HG02642 (cell line): ENCODE measurements around the gene CCDC120.
A peak's percentile ranks its signal among the peaks of the same experiment; 100 is the strongest.

Experiments used
- ATAC-seq: cut with Tn5 transposase; IDR thresholded peaks from one replicate; pipeline ENCODE4 v1.9.1; 2021; ENCODE audit warnings: mild to moderate bottlenecking; ENCODE audit not compliant: unreplicated experiment, poor library complexity

The CCDC120 gene

GRCh38 chrX:49058794-49059193, at the start of gene CCDC120:
Gene CCDC120, plus strand, starts transcription at chrX:49058999. Its CDS starts 3,043 bp downstream, at chrX:49062042.
- ATAC-seq: no peak

GRCh38 chrX:49019050-49019449, 39.7 kb upstream of the CCDC120 start:
- ATAC-seq: no peak

GRCh38 chrX:49019599-49020249, 39.1 kb upstream of the CCDC120 start:
- ATAC-seq: no peak

- no peak for ATAC-seq
Measured at GRCh38 chrX:49029876-49030275, 28.9 kb upstream of the CCDC120 start.

- no peak for ATAC-seq
Measured at GRCh38 chrX:49030283-49030682, 28.5 kb upstream of the CCDC120 start.

- ATAC-seq: no peak
Measured at GRCh38 chrX:49037883-49038475, 20.8 kb upstream of the CCDC120 start.

- ATAC-seq: no peak
Measured at GRCh38 chrX:49039598-49040375, 19.0 kb upstream of the CCDC120 start.

GRCh38 chrX:49040376-49040955, 18.3 kb upstream of the CCDC120 start:
- no peak for ATAC-seq

- ATAC-seq: no peak
Measured at GRCh38 chrX:49041744-49042580, 16.8 kb upstream of the CCDC120 start.

GRCh38 chrX:49042581-49043219, 16.1 kb upstream of the CCDC120 start:
- ATAC-seq: peak; percentile 5

- ATAC-seq: peak; percentile 93
Measured at GRCh38 chrX:49043220-49043986, 15.4 kb upstream of the CCDC120 start, which contains the start of gene TFE3. Gene TFE3, minus strand, starts transcription at chrX:49043357. Its CDS starts 131 bp downstream, at chrX:49043226.

GRCh38 chrX:49043987-49044281, 14.9 kb upstream of the CCDC120 start:
- ATAC-seq: no peak

- peak; percentile 59 for ATAC-seq
Measured at GRCh38 chrX:49053223-49054072, 5.4 kb upstream of the CCDC120 start.

GRCh38 chrX:49054073-49054762, 4.6 kb upstream of the CCDC120 start:
- ATAC-seq: no peak

- ATAC-seq: no peak
Measured at GRCh38 chrX:49059201-49059600, 402 bp downstream of the CCDC120 start.

GRCh38 chrX:49059681-49060085, 884 bp downstream of the CCDC120 start:
- ATAC-seq: no peak

GRCh38 chrX:49060914-49061313, 2.1 kb downstream of the CCDC120 start:
- no peak for ATAC-seq

GRCh38 chrX:49061490-49061889, 2.7 kb downstream of the CCDC120 start:
- ATAC-seq: no peak
